ENCODE data around the gene MAP3K14.
"Not testable (repeated sequence)": the region's sequence is repeated elsewhere in the genome, so short reads cannot be mapped to it uniquely, and the experiment has no call there.

Gene MAP3K14

DNA sequence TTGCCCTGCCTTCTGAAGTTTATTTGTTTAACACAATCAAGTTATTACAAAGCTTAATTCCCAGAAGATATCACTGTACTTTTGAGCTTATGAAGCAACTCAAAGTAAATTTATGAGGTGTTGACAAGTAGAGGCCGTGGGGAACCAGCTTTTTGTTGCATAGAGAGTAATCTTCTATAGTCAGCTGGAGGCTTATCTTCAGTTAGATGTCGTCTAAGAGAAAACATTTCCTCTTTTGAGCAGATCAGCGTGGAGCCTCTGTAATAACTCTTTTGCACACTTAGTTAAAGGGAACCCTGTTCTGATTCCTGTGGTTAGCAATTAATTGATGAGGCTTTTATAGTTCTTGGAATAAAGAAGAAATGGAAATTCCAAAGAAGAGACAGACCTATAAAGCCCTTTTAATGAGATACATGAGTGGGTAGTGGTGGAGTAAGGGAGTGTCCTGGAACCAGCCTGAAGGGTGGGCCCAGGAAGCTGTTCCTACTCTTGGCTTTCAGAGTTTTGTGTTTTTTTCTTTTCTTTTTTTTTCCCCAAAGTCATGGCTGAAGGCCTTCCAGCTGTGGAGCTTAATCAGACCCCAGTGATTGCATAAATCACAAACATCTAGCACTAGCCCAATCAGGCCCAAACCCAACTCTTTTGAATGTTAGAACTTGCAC, 28.9 kb upstream of the MAP3K14 start:
- no peaks in the 10 kb centered on the region for H3K4me1 ChIP-seq (ENCODE audit: insufficient read depth, low read length, poor library complexity, severe bottlenecking)
- H3K4me3 ChIP-seq (ENCODE audit: low read length, poor library complexity, severe bottlenecking), result no peak overlapping the region
- H3K9me3 ChIP-seq (ENCODE audit: insufficient read depth, low read depth, low read length), result no peaks in the 10 kb centered on the region
- no peak overlapping the region for H2AFZ ChIP-seq (ENCODE audit: low read length)
- H3F3A ChIP-seq (ENCODE audit: low read depth), result no peaks in the 10 kb centered on the region
- H3K9ac ChIP-seq (ENCODE audit: low read depth, low read length, poor library complexity, severe bottlenecking), result no peak overlapping the region
- TF ChIP-seq EZH2phosphoT487 (IDR thresholded peaks at IDR 0.05; ENCODE audit: borderline replicate concordance) (no peak), CTCF (conservative IDR thresholded peaks at IDR 0.05; ENCODE audit: low read length) (no peak)
- H3K79me2 ChIP-seq (ENCODE audit: insufficient read depth, low read length), result no peaks in the 10 kb centered on the region
- H3K27me3 ChIP-seq (ENCODE audit: insufficient read depth, low read length, poor library complexity, severe bottlenecking), result no peaks in the 10 kb centered on the region
- H3K9me2 ChIP-seq (replicated peaks; ENCODE audit: low read depth, low read length), result no peaks in the 10 kb centered on the region
- no peaks in the 10 kb centered on the region for H4K20me1 ChIP-seq (ENCODE audit: insufficient read depth, low read length, poor library complexity, severe bottlenecking)
- H3K36me3 ChIP-seq (ENCODE audit: insufficient read depth, low read length), result no peaks in the 10 kb centered on the region
- H3K4me2 ChIP-seq (ENCODE audit: low read depth, low read length, poor library complexity, severe bottlenecking), result no peak overlapping the region

- H3K9me3 ChIP-seq (ENCODE audit: insufficient read depth, low read depth, low read length), result no peaks in the 10 kb centered on the region
- no peaks in the 10 kb centered on the region for H3K9me2 ChIP-seq (replicated peaks; ENCODE audit: low read depth, low read length)
- H3K36me3 ChIP-seq (ENCODE audit: insufficient read depth, low read length), result no peaks in the 10 kb centered on the region
- no peak overlapping the region for H3K9ac ChIP-seq (ENCODE audit: low read depth, low read length, poor library complexity, severe bottlenecking)
- no peaks in the 10 kb centered on the region for H3F3A ChIP-seq (ENCODE audit: low read depth)
- no peaks in the 10 kb centered on the region for H3K27me3 ChIP-seq (ENCODE audit: insufficient read depth, low read length, poor library complexity, severe bottlenecking)
- no peaks in the 10 kb centered on the region for H3K4me1 ChIP-seq (ENCODE audit: insufficient read depth, low read length, poor library complexity, severe bottlenecking)
- H2AFZ ChIP-seq (ENCODE audit: low read length), result no peak overlapping the region
- no peaks in the 10 kb centered on the region for H3K79me2 ChIP-seq (ENCODE audit: insufficient read depth, low read length)
- no peak overlapping the region for H3K4me2 ChIP-seq (ENCODE audit: low read depth, low read length, poor library complexity, severe bottlenecking)
- H4K20me1 ChIP-seq (ENCODE audit: insufficient read depth, low read length, poor library complexity, severe bottlenecking), result no peaks in the 10 kb centered on the region
- TF ChIP-seq EZH2phosphoT487 (IDR thresholded peaks at IDR 0.05; ENCODE audit: borderline replicate concordance) (no peak), CTCF (conservative IDR thresholded peaks at IDR 0.05; ENCODE audit: low read length) (no peak)
- no peak overlapping the region for H3K4me3 ChIP-seq (ENCODE audit: low read length, poor library complexity, severe bottlenecking)
These were observed 28.4 kb upstream of the MAP3K14 start for GRCh38 chr17:45345246-45345553.

- H4K20me1 ChIP-seq (ENCODE audit: insufficient read depth, low read length, poor library complexity, severe bottlenecking); H3K4me2 ChIP-seq (ENCODE audit: low read depth, low read length, poor library complexity, severe bottlenecking); H3K4me1 ChIP-seq (ENCODE audit: insufficient read depth, low read length, poor library complexity, severe bottlenecking); H2AFZ ChIP-seq (ENCODE audit: low read length); H3K27me3 ChIP-seq (ENCODE audit: insufficient read depth, low read length, poor library complexity, severe bottlenecking); H3K9me2 ChIP-seq (replicated peaks; ENCODE audit: low read depth, low read length); H3K36me3 ChIP-seq (ENCODE audit: insufficient read depth, low read length); H3K4me3 ChIP-seq (ENCODE audit: low read length, poor library complexity, severe bottlenecking); H3K79me2 ChIP-seq (ENCODE audit: insufficient read depth, low read length); H3F3A ChIP-seq (ENCODE audit: low read depth); H3K9me3 ChIP-seq (ENCODE audit: insufficient read depth, low read depth, low read length); H3K9ac ChIP-seq (ENCODE audit: low read depth, low read length, poor library complexity, severe bottlenecking): not testable (repeated sequence)
These were observed 27.3 kb upstream of the MAP3K14 start for GRCh38 chr17:45343967-45344664.
